ENCODE results near the gene OR2T3. TPM values are rescaled to one million over a fixed set of nuclear protein-coding genes. Genes with fewer than 3 reads are reported as not detected.
"Not testable (repeated sequence)": the region's sequence is repeated elsewhere in the genome, so short reads cannot be mapped to it uniquely, and the experiment has no call there.

Gene OR2T3
- under 0.01 TPM for total RNA-seq

GRCh38 chr1:248473051-248473450 is at the start of gene OR2T3:
Gene OR2T3, plus strand, starts transcription at chr1:248473351. Its CDS starts 0 bp downstream, at chr1:248473351.
- DNase-seq (ENCODE audit: low read depth in 2 of 3, low spot score in 2 of 3): not testable (repeated sequence)

- DNase-seq (ENCODE audit: low read depth in 2 of 3, low spot score in 2 of 3): not testable (repeated sequence)
Measured at GRCh38 chr1:248427526-248428191, 45.5 kb upstream of the OR2T3 start.

- DNase-seq (ENCODE audit: low read depth in 2 of 3, low spot score in 2 of 3): not testable (repeated sequence)
Measured at GRCh38 chr1:248428192-248428533, 45.0 kb upstream of the OR2T3 start.

GRCh38 chr1:248431683-248432082 is 41.5 kb upstream of the OR2T3 start:
- not testable (repeated sequence) for DNase-seq (ENCODE audit: low read depth in 2 of 3, low spot score in 2 of 3)

GRCh38 chr1:248432201-248432600 is 41.0 kb upstream of the OR2T3 start:
- DNase-seq (ENCODE audit: low read depth in 2 of 3, low spot score in 2 of 3): not testable (repeated sequence)

- not testable (repeated sequence) for DNase-seq (ENCODE audit: low read depth in 2 of 3, low spot score in 2 of 3)
Measured at GRCh38 chr1:248433811-248434415, 39.2 kb upstream of the OR2T3 start.

- DNase-seq (ENCODE audit: low read depth in 2 of 3, low spot score in 2 of 3): not testable (repeated sequence)
Measured at GRCh38 chr1:248434913-248435312, 38.2 kb upstream of the OR2T3 start.

- DNase-seq (ENCODE audit: low read depth in 2 of 3, low spot score in 2 of 3): not testable (repeated sequence)
Measured at GRCh38 chr1:248436303-248436702, 36.8 kb upstream of the OR2T3 start.

- not testable (repeated sequence) for DNase-seq (ENCODE audit: low read depth in 2 of 3, low spot score in 2 of 3)
Measured at GRCh38 chr1:248438668-248439067, 34.5 kb upstream of the OR2T3 start.

- not testable (repeated sequence) for DNase-seq (ENCODE audit: low read depth in 2 of 3, low spot score in 2 of 3)
Measured at GRCh38 chr1:248439283-248439682, 33.9 kb upstream of the OR2T3 start.

- DNase-seq (ENCODE audit: low read depth in 2 of 3, low spot score in 2 of 3): not testable (repeated sequence)
Measured at GRCh38 chr1:248442500-248443277, 30.5 kb upstream of the OR2T3 start.

GRCh38 chr1:248444603-248445002 is 28.5 kb upstream of the OR2T3 start:
- not testable (repeated sequence) for DNase-seq (ENCODE audit: low read depth in 2 of 3, low spot score in 2 of 3)

- not testable (repeated sequence) for DNase-seq (ENCODE audit: low read depth in 2 of 3, low spot score in 2 of 3)
Measured at GRCh38 chr1:248445399-248445798, 27.8 kb upstream of the OR2T3 start, which contains the start of gene OR2T2. Gene OR2T2, plus strand, starts transcription at chr1:248445637. Its CDS starts 7,161 bp downstream, at chr1:248452798.

GRCh38 chr1:248448409-248449074 is 24.6 kb upstream of the OR2T3 start:
- not testable (repeated sequence) for DNase-seq (ENCODE audit: low read depth in 2 of 3, low spot score in 2 of 3)

- DNase-seq (ENCODE audit: low read depth in 2 of 3, low spot score in 2 of 3): not testable (repeated sequence)
Measured at GRCh38 chr1:248449821-248450465, 23.2 kb upstream of the OR2T3 start.

GRCh38 chr1:248450466-248451145 is 22.5 kb upstream of the OR2T3 start:
- DNase-seq (ENCODE audit: low read depth in 2 of 3, low spot score in 2 of 3): not testable (repeated sequence)

GRCh38 chr1:248453619-248454018 is 19.5 kb upstream of the OR2T3 start:
- DNase-seq (ENCODE audit: low read depth in 2 of 3, low spot score in 2 of 3): not testable (repeated sequence)

GRCh38 chr1:248455045-248455444 is 18.1 kb upstream of the OR2T3 start:
- DNase-seq (ENCODE audit: low read depth in 2 of 3, low spot score in 2 of 3): not testable (repeated sequence)

- not testable (repeated sequence) for DNase-seq (ENCODE audit: low read depth in 2 of 3, low spot score in 2 of 3)
Measured at GRCh38 chr1:248456635-248457034, 16.5 kb upstream of the OR2T3 start.

- DNase-seq (ENCODE audit: low read depth in 2 of 3, low spot score in 2 of 3): not testable (repeated sequence)
Measured at GRCh38 chr1:248459117-248459516, 14.0 kb upstream of the OR2T3 start.
